Heart left ventricle (tissue), 16 donors: ENCODE measurements around the gene LRP1B. TPM values are rescaled to one million over a fixed set of nuclear protein-coding genes. Genes with fewer than 3 reads are reported as not detected.

Experiments
- ATAC-seq, 4 donors: fragments of 200-7000 bp; cut with Tn5 transposase; one replicate each; pipeline ENCODE4 v1.9.1; 2020 to 2022; ENCODE audit warnings: moderate library complexity in 4 of 4, mild to moderate bottlenecking in 3 of 4, moderate number of reproducible peaks in 1 of 4
- DNase-seq, 5 donors: peaks; one replicate each; pipeline ENCODE4 v3.0.0-alpha.2; 2020
- H3K27ac ChIP-seq, 12 donors: fragments of 200-600 bp; sonication (generic) in 4 of 12; one replicate each; pipeline versions ENCODE4 v1.5.0 to v1.8.0; 2016 to 2022; ENCODE audit warnings: mild to moderate bottlenecking in 2 of 12
- H3K27me3 ChIP-seq, 9 donors: fragments of 200-600 bp; sonication (generic) in 2 of 9; one replicate each; pipeline versions ENCODE4 v1.5.1 to v1.8.0; 2016 to 2022; ENCODE audit warnings: mild to moderate bottlenecking in 3 of 9
- H3K36me3 ChIP-seq, 9 donors: fragments of 200-600 bp; sonication (generic) in 2 of 9; one replicate each; pipeline versions ENCODE4 v1.5.0 to v1.8.0; 2018 to 2022; ENCODE audit warnings: mild to moderate bottlenecking in 2 of 9
- H3K4me1 ChIP-seq, 12 donors: fragments of 200-600 bp; sonication (generic) in 4 of 12; one replicate each; pipeline versions ENCODE4 v1.5.0 to v1.8.0; 2016 to 2022; ENCODE audit warnings: mild to moderate bottlenecking in 3 of 12
- H3K4me3 ChIP-seq, 12 donors: fragments of 200-600 bp; sonication (generic) in 4 of 12; one replicate each; pipeline versions ENCODE4 v1.5.0 to v1.8.0; 2017 to 2022; ENCODE audit warnings: mild to moderate bottlenecking in 9 of 12, moderate library complexity in 4 of 12
- H3K9me3 ChIP-seq, 12 donors: fragments of 200-600 bp; sonication (generic) in 4 of 12; one replicate each; pipeline versions ENCODE4 v1.5.0 to v1.8.0; 2016 to 2022; ENCODE audit warnings: mild to moderate bottlenecking in 1 of 12
- CTCF ChIP-seq, 12 donors: fragments of 200-600 bp; sonication (generic) in 4 of 12; IDR thresholded peaks; one replicate each; pipeline versions ENCODE4 v1.5.0 to v1.8.0; 2018 to 2022; ENCODE audit warnings: antibody characterized with exemption in 12 of 12, mild to moderate bottlenecking in 5 of 12
- POLR2A ChIP-seq, 2 donors: fragments of 450-650 bp; IDR thresholded peaks; one replicate each; pipeline ENCODE4 v1.6.1; 2017; ENCODE audit warnings: antibody characterized with exemption in 2 of 2, mild to moderate bottlenecking in 2 of 2, moderate library complexity in 2 of 2
- WGBS, 4 donors: extraction: QIAGEN DNeasy Blood & Tissue Kit in 2 of 4; methylation state at CpG; one replicate each; pipeline versions ENCODE4 v1.1.5 to v1.1.7; 2013 to 2018; 5-methylcytosine and 5-hydroxymethylcytosine counted together
- intact Hi-C, 10 donors: fragments of 100-400 bp; cut with DNase I; formaldehyde crosslinking; loops; one replicate each; pipeline versions ENCODE4 v1.11.1 to v1.14.2; 2022
- polyA plus RNA-seq, 2 donors: library from polyadenylated mRNA; stranded (reverse); fragments of 200-250 nt; gene quantifications; one replicate each; pipeline ENCODE4 v1.2.3, GENCODE V29; 2013
- total RNA-seq, 9 donors: library from RNA; depleted of rRNA in 2 of 9; stranded (reverse); fragments of >200 nt in 2 of 9; fragmentation: NEBNext Ultra II Directional in 3 of 9; extraction: Animal tissue kit (Norgen Biotek cat#: 25700) in 3 of 9; gene quantifications; one replicate each; pipeline versions ENCODE4 v1.1.0 to v1.2.4, GENCODE V29; 2016 to 2023
- donor health status: ischemic (EF 13 %, LVEDD 7.1; RV severe dilation, severe dysfunction).
- donor health status: healthy with polysubstance abuse.
- donor health status: DM: no; HTN: yes; CAD: no.
- donor health status: DM: no; HTN: no; CAD: no.
- donor health status: ischemic (EF 25% LVEDD 6.9; RV normal size, moderate dysfunction).
- donor health status: ischemic (EF 25% LVEDD 5.7; RV mildly dilated, moderate dysfunction).
- donor health status: healthy.
- donor health status: DM: yes; HTN: yes; CAD: no.
- donor health status: ischemic (EF 35%, LVEDD 5.7; RV mildly dilated, moderate dysfunction).
- donor health status: nonischemic (EF 11% LVEDD 7.7; RV severe dilation, severe dysfunction).
- donor health status: DM: yes; HTN: yes; CAD: no.
- donor health status: PGD.
- donor health status: ischemic (EF 29% LVEDD 5.4; RV normal size, mild dysfunction).
- donor health status: nonischemic (EF 23%, LVEDD 6.1; RV moderate dilation, normal function).

Gene LRP1B
- total and polyA plus RNA-seq, 11 donors: 0.01 to 0.19 (median 0.11) TPM; not detected in 2

GRCh38 chr2:141888987-141889555, 241.7 kb downstream of the LRP1B start:
- Histone ChIP-seq H3K36me3 (no peaks in the 10 kb centered on the region), H3K27ac (no peak overlapping the region), H3K4me1 (no peaks in the 10 kb centered on the region), H3K27me3 (no peaks in the 10 kb centered on the region), H3K9me3 (no peaks in the 10 kb centered on the region), H3K4me3 (no peak overlapping the region)
- intact Hi-C loops: no loop called here
- ATAC-seq: no peak
- TF ChIP-seq POLR2A (IDR thresholded peaks at IDR 0.05) (no peak), CTCF (IDR thresholded peaks at IDR 0.05) (no peak)
- WGBS, 4 donors: 69 to 82% (median 75%) methylated on average over 1 of the region's 1 CpG
- no peak for DNase-seq

- no peak overlapping the region for H3K4me3 ChIP-seq
- H3K4me1 ChIP-seq: no peaks in the 10 kb centered on the region
- H3K36me3 ChIP-seq: no peaks in the 10 kb centered on the region
- no peaks in the 10 kb centered on the region for H3K9me3 ChIP-seq
- TF ChIP-seq POLR2A (IDR thresholded peaks at IDR 0.05): no peak
- TF ChIP-seq CTCF (IDR thresholded peaks at IDR 0.05): no peak
- intact Hi-C loops: no loop called here
- no peaks in the 10 kb centered on the region for H3K27me3 ChIP-seq
- WGBS, 4 donors: 51 to 61% (median 53%) methylated on average over 3 of the region's 3 CpGs
- ATAC-seq: no peak
- no peak overlapping the region for H3K27ac ChIP-seq
- DNase-seq: no peak
These were observed 243.5 kb downstream of the LRP1B start for GRCh38 chr2:141887363-141887762.

- Histone ChIP-seq H3K9me3 (no peaks in the 10 kb centered on the region), H3K4me1 (no peaks in the 10 kb centered on the region), H3K27ac (no peak overlapping the region), H3K4me3 (no peak overlapping the region), H3K36me3 (no peaks in the 10 kb centered on the region), H3K27me3 (no peaks in the 10 kb centered on the region)
- intact Hi-C loops: no loop called here
- WGBS, 4 donors: 91 to 96% (median 95%) methylated on average over 1 of the region's 1 CpG
- ATAC-seq (no peak), DNase-seq (no peak)
- no peak for TF ChIP-seq CTCF (IDR thresholded peaks at IDR 0.05)
These were observed 252.8 kb downstream of the LRP1B start for GRCh38 chr2:141878016-141878415.

GRCh38 chr2:141871913-141872634, 258.7 kb downstream of the LRP1B start:
- TF ChIP-seq POLR2A (IDR thresholded peaks at IDR 0.05) (no peak), CTCF (IDR thresholded peaks at IDR 0.05) (no peak)
- Histone ChIP-seq H3K27ac (no peak overlapping the region), H3K36me3 (no peaks in the 10 kb centered on the region), H3K9me3 (peaks cover 0 to 8% (median 0%) of the 10 kb centered on the region in 12 donors), H3K4me1 (no peaks in the 10 kb centered on the region), H3K27me3 (no peaks in the 10 kb centered on the region), H3K4me3 (no peak overlapping the region)
- WGBS, 4 donors: 47 to 50% (median 48%) methylated on average over 3 of the region's 3 CpGs
- no peak for DNase-seq
- no peak for ATAC-seq
- intact Hi-C loops: no loop called here
